Epithelial cell of esophagus (primary cell): ENCODE data around the gene LACTB.

Experiments
- DNase-seq: peaks from one replicate; pipeline ENCODE4 v3.0.0; 2010; ENCODE audit warnings: low read depth
- H3K4me3 ChIP-seq: 2 replicates; pipeline ENCODE4 v1.5.1; 2011; ENCODE audit warnings: mild to moderate bottlenecking, low read length, control low read depth
- TF ChIP-seq, protein P1 (sequence below): IDR thresholded peaks from 2 replicates; pipeline ENCODE4 v1.5.1; 2011; ENCODE audit warnings: low read depth, mild to moderate bottlenecking, low read length, control low read depth, inconsistent platforms; ENCODE audit not compliant: insufficient read depth; ENCODE audit errors: missing control alignments

LACTB gene

DNA sequence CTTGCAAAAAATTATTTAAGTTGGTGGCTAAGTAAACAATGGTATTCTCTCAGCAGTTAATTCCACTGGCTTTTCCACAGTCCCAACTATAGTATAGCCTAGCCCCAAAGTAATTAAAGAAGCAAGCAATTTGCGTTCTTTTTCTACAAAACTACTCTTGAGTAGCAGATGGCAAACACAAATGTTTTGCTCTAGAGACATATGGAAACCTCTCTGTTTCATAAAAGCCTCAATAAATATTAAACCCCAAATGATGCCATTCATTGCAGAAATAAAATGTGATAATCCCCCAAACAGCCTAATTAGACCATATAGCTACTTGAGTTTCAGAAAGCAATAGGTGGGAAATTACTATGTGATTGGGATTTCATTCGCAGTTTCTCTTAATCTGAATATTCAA, 59.1 kb downstream of the LACTB start:
- TF ChIP-seq, protein P1, sequence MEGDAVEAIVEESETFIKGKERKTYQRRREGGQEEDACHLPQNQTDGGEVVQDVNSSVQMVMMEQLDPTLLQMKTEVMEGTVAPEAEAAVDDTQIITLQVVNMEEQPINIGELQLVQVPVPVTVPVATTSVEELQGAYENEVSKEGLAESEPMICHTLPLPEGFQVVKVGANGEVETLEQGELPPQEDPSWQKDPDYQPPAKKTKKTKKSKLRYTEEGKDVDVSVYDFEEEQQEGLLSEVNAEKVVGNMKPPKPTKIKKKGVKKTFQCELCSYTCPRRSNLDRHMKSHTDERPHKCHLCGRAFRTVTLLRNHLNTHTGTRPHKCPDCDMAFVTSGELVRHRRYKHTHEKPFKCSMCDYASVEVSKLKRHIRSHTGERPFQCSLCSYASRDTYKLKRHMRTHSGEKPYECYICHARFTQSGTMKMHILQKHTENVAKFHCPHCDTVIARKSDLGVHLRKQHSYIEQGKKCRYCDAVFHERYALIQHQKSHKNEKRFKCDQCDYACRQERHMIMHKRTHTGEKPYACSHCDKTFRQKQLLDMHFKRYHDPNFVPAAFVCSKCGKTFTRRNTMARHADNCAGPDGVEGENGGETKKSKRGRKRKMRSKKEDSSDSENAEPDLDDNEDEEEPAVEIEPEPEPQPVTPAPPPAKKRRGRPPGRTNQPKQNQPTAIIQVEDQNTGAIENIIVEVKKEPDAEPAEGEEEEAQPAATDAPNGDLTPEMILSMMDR: no peak
- no peak overlapping the region for H3K4me3 ChIP-seq
- no peak for DNase-seq

DNA sequence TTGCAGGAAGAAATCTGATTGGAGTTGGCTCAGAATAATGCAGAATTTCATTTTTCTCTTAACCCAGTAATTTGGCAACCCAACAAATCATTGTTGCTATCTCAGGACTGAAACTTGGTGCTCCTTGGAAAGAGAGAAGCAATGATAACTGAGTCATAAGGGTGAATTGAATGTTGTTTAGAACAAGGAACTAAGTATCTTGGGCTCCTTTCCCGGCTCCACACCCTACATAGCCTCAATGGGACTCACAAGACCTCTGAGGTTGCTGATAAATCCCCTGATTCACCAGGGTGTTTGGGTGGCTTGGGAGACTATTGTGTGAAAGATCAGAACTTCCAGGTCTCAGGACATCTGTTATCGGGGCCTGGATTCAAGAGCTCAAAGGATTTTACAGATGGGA, 60.0 kb downstream of the LACTB start:
- peak; percentile 77 for DNase-seq
- H3K4me3 ChIP-seq: no peak overlapping the region
- TF ChIP-seq, protein P1: no peak

DNA sequence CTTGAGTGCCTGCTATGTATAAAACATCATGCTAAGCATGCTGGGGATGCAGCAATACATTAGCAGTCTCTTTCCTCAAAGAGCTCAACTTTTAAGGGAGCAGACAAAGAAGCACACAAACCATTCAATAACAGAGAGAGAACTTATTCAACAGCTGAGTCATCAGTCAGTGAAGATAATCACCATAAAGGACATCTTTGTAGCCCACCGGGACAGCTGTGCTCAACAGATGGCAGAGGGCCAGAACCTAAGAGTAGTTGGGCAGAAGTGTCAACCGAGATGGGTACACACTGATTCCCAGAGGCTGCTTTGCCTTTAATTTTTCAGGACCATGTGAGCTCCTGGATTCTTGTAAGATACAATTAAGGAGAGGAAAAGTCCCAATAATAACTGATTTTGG, 63.5 kb downstream of the LACTB start:
- DNase-seq: no peak
- TF ChIP-seq, protein P1: no peak
- H3K4me3 ChIP-seq: no peak overlapping the region

DNA sequence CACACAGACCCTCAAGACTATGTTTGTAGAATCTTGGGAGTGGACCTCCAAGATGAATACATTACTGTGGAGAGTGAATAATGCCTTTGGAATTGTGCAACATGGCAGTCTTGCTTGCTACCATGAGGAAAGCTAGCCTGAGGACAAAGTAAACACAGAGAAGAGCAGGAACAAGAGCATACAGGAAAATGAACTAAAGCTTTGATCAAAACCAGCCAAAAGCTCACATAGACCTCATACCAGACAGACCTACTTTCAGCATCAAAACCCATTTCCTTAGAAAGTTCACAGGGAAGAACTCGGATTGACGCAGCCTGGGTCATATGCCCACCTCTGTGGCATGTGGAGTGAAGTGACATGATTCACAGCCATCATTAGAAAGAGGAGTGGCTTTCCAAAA, 64.4 kb downstream of the LACTB start:
- TF ChIP-seq, protein P1: no peak
- DNase-seq: peak; percentile 96
- no peak overlapping the region for H3K4me3 ChIP-seq

DNA sequence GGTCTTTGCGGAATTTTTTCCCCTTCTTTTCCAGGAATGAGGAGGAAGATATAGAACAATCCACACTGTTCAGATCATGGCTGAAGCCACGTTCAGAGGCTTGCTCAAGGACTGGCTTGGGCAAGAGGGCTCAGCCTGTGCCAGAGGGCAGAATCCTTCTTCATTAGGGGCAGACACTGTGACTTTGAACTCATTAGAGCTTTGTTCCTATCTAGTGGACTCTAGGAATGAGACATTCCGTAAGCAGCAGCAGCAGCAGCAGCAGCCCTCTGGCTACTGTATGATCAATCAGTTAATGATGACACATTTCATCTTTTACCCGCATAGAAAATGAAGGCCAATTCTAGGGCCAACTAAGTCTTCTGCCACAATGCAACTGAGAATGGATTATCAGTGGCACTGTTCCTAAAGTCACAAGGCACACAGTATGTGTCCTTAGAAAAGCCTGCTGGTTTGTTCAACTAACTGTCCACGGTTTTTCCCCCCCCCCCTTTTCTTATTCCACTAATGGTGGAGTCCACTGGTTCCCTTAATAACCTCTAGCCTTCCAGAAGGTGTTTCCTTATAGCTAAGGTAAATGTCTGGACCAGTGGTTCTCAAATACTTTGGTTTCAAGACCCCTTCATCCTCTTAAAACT, 66.0 kb downstream of the LACTB start:
- TF ChIP-seq, protein P1: no peak
- DNase-seq: no peak

DNA sequence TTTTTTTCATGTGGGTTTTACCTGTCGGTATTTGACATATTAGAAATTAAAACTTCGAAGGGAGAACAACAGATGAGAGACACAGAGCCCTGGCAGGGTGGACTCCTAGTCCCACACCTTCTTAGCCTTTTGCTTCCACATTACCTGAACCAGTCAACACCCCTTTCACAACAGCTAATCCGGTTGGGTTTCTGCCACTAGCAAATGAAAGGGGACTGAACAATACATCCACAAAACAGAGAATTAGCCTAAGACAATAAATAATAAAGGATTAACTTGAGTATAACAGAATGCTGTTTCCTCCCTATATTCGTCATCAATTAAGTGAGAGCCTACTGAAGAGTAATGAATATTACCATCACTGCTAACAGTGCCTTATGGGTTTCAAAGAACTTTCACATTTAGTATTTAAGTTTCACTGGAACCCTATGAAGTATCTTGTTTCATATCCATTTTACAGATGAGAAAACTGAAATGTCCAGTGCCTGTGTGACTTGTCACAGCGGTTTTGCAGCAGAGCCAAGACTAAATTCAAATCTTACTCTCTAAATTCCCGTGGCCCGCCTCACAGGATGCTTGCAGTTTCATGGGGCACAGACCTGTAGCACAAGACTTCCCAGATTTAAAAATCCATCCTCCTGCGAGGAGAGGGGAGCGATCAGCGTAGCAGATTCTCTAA, 66.7 kb downstream of the LACTB start:
- H3K4me3 ChIP-seq: peak overlapping the region; percentile 59
- TF ChIP-seq, protein P1: no peak
- DNase-seq: no peak

More for the DNA sequence above, 66.0 kb downstream of the LACTB start:
- no peak overlapping the region for H3K4me3 ChIP-seq
